AG04449 (cell line): ENCODE measurements around the gene CMIP.
"Not testable (repeated sequence)": the region's sequence is repeated elsewhere in the genome, so short reads cannot be mapped to it uniquely, and the experiment has no call there.

ENCODE experiments used
- CTCF ChIA-PET: fragments of 350-600 bp; formaldehyde crosslinking; extraction: SDS; loops from one replicate; lab custom pipeline; 2021; ENCODE audit warnings: antibody characterized with exemption; lab: Yijun Ruan, JAX
- POLR2A ChIA-PET: fragments of 400-600, 350-600 bp; formaldehyde crosslinking; extraction: SDS; loops from one replicate; lab custom pipeline; 2020; ENCODE audit warnings: antibody characterized with exemption, inconsistent platforms; lab: Yijun Ruan, JAX
- DNase-seq: peaks from one replicate; pipeline ENCODE4 v3.0.0-alpha.2; 2010; ENCODE audit warnings: low read depth, low spot score
- H3K4me3 ChIP-seq: 2 replicates; pipeline ENCODE4 v1.5.1; 2011; ENCODE audit warnings: low read depth, mild to moderate bottlenecking, control low read depth, low read length
- TF ChIP-seq, protein P1 (sequence below): IDR thresholded peaks from one replicate; pipeline ENCODE4 v1.5.1; 2011; ENCODE audit warnings: mild to moderate bottlenecking, moderate library complexity, low read length, control low read depth, inconsistent platforms; ENCODE audit not compliant: insufficient read depth; ENCODE audit errors: missing control alignments

The CMIP gene

DNA sequence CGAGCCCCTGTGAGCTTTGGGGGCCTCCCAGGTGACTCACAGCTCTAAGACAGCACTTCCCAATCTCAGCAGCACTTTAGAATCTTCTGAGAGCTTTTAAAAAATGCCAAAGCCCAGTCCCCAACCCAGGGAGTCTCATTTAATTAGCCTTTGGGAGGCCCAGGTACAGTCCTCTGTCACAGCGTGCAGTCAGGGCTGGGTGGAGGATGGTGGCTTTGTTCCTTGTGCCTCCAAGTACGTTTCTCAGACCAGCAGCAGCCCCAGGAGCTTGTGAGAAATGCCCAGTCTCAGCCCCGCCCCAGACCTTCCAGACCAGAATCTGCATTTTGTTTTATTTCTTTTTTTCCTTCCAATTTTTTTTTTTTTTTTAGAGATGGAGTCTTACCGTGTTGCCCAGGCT lies 27.4 kb upstream of the CMIP start:
- POLR2A ChIA-PET = no interaction called here
- TF ChIP-seq, protein P1, sequence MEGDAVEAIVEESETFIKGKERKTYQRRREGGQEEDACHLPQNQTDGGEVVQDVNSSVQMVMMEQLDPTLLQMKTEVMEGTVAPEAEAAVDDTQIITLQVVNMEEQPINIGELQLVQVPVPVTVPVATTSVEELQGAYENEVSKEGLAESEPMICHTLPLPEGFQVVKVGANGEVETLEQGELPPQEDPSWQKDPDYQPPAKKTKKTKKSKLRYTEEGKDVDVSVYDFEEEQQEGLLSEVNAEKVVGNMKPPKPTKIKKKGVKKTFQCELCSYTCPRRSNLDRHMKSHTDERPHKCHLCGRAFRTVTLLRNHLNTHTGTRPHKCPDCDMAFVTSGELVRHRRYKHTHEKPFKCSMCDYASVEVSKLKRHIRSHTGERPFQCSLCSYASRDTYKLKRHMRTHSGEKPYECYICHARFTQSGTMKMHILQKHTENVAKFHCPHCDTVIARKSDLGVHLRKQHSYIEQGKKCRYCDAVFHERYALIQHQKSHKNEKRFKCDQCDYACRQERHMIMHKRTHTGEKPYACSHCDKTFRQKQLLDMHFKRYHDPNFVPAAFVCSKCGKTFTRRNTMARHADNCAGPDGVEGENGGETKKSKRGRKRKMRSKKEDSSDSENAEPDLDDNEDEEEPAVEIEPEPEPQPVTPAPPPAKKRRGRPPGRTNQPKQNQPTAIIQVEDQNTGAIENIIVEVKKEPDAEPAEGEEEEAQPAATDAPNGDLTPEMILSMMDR = no peak
- no peak for DNase-seq
- CTCF ChIA-PET = interaction anchor here (0.9 to 1.8 kb wide), 4 partner anchors 8 to 13 kb away, joined by 3 to 8 read pairs (median 5); no protein-coding TSS in a partner anchor
- no peak overlapping the region for H3K4me3 ChIP-seq

DNA sequence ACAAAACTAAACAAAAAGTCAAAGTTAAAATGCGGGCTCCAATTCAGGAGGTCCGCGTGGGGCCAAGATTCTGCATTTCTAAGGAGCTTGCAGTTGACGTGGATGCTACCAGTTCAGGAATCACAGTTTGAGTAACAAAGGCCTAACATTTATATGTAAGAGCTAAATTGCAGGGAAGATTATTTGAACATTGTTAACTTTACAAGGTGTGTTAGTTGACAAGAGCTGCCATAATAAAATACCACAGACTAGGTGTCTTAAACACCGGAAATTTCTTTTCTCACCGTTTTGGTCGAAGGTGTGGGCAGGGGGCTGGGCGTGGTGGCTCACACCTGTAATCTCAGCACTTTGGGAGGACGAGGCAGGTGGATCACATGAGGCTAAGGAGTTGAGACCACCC lies 24.8 kb upstream of the CMIP start:
- no peak overlapping the region for H3K4me3 ChIP-seq
- ChIA-PET POLR2A (interaction anchor here (0.6 kb wide), 1 partner anchor 237 kb away, joined by 5 read pairs; no protein-coding TSS in a partner anchor), CTCF (interaction anchor here (1.7 to 1.8 kb wide), 2 partner anchors 9 to 16 kb away, joined by 4 to 7 read pairs; no protein-coding TSS in a partner anchor)
- DNase-seq = no peak
- TF ChIP-seq, protein P1 = no peak

DNA sequence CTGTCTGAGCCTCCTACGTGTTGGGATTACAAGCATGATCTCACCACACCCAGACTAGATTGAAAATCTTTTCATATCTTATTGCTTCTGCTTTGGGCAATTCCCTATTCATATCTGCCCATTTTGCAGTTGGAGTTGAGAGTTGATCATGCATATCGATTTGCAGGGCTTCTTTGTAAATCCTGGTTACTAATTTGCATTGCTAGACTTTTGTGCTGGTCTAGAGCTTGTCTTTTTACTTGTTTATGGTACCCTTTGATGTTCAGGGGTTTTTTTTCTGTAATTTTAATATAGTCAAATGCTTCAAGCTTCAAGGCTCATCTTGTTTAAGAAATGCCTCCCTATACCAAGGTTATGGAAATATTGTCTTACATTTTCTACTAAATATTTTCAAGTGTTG lies 23.5 kb upstream of the CMIP start:
- TF ChIP-seq, protein P1 = no peak
- ChIA-PET CTCF (no interaction called here), POLR2A (no interaction called here)

DNA sequence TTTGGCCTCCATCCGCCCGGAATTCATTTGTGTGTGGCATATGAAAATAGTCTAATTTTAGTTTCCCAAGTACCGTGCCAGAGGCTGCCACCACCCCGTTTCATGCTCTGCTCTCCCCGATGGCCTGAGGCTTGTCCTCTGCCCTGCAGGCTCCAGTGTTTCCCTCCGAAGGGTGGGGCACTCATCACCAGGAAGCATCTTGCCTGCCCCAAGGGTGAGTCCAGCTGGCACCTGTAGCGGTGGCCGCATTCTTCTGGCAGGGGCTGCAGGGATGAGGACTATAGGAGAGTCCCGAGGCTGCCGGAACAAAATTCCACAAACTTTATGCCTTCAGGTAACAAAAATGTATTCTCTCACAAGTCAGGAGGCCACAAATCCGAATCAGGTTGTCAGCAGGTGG lies 23.1 kb upstream of the CMIP start:
- no peak overlapping the region for H3K4me3 ChIP-seq
- DNase-seq = no peak
- ChIA-PET CTCF (no interaction called here), POLR2A (no interaction called here)
- TF ChIP-seq, protein P1 = no peak

More for the DNA sequence above, 23.5 kb upstream of the CMIP start:
- no peak overlapping the region for H3K4me3 ChIP-seq
- no peak for DNase-seq

DNA sequence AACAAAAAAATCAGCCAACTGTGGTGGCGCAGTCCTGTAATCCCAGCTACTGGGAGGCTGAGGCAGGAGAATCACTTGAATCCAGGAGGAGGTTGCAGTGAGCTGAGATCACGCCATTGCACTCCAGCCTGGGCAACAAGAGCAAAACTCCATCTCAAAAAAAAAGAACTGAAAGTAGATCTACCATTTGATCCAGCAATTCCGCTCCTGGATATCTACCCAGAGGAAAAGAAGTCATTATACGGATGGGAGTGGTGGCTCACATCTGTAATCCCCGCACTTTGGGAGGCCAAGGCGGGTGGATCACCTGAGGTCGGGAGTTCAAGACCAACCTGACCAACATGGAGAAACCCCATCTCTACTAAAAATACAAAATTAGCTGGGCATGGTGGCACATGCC lies 22.5 kb upstream of the CMIP start:
- POLR2A ChIA-PET, H3K4me3 ChIP-seq, DNase-seq, CTCF ChIA-PET: not testable (repeated sequence)

DNA sequence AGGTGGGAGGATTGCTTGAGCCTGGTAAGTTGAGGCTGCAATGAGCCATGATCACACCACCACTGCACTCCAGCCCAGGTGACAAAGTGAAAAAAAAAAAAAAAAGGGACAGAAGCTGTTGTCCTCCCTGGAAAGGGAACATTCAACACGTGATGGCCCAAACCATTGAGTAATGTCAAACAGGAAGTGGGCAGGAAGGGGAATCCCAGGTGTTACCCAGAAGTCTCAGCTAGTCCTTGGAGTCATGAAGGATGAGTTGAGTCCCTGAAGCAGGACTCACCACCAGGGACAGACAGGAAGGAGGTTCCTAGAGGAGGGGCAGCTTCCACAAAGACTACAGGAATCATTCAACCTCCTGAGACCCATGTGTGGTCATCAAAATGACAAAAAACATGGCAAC lies 19.8 kb upstream of the CMIP start:
- DNase-seq = no peak
- ChIA-PET POLR2A (interaction anchor here (0.7 kb wide), 1 partner anchor 12 kb away, joined by 3 read pairs; no protein-coding TSS in a partner anchor), CTCF (interaction anchor here (0.7 to 1.2 kb wide), 4 partner anchors 8 to 298 kb away, joined by 3 to 4 read pairs (median 3); no protein-coding TSS in a partner anchor)
- no peak overlapping the region for H3K4me3 ChIP-seq
- TF ChIP-seq, protein P1 = no peak

DNA sequence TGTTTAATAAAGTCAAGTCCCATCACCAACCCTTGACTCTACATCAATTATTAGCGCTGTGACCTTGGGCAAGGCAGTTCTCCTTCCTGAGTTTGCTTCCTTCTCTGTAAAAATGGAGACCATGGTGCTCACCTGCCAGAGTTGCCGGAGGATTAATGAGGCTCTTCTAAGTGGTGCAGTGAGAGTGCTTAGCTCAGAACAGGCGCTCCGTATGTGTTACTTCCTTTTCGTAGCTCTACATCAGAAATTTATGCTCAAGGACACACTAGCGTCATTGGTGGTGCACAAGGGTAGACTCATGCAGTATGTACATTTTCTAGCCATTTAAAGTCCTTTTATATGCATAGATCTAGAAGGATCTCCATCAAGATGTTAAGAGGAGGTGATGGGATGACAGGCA lies 17.4 kb upstream of the CMIP start:
- POLR2A ChIA-PET = no interaction called here
- DNase-seq = no peak
- CTCF ChIA-PET = interaction anchor here (0.7 to 2.6 kb wide), 5 partner anchors 9 to 23 kb away, joined by 3 to 10 read pairs (median 4); no protein-coding TSS in a partner anchor
- TF ChIP-seq, protein P1 = no peak
- no peak overlapping the region for H3K4me3 ChIP-seq
